GM13977 (cell line): ENCODE data around the gene SLC27A2.

Experiments
- DNase-seq: peaks from one replicate; pipeline ENCODE4 v3.0.0; 2012; ENCODE audit warnings: low spot score
- in situ Hi-C: fragments of 300-500 bp; cut with MboI; formaldehyde crosslinking; loops from one replicate; pipeline ENCODE4 v1.12.0; 2022; ENCODE audit warnings: low sequenced_read_pairs, low pct_unique_long_range_greater_than_20kb, mixed read lengths, inconsistent platforms; ENCODE audit not compliant: unreplicated experiment
- TF ChIP-seq, protein P1 (sequence below): IDR thresholded peaks from 2 replicates; pipeline ENCODE4 v1.5.1; 2012; ENCODE audit warnings: mild to moderate bottlenecking, control low read depth; ENCODE audit not compliant: insufficient read depth; ENCODE audit errors: extremely low read depth, missing control alignments

SLC27A2 gene

DNA sequence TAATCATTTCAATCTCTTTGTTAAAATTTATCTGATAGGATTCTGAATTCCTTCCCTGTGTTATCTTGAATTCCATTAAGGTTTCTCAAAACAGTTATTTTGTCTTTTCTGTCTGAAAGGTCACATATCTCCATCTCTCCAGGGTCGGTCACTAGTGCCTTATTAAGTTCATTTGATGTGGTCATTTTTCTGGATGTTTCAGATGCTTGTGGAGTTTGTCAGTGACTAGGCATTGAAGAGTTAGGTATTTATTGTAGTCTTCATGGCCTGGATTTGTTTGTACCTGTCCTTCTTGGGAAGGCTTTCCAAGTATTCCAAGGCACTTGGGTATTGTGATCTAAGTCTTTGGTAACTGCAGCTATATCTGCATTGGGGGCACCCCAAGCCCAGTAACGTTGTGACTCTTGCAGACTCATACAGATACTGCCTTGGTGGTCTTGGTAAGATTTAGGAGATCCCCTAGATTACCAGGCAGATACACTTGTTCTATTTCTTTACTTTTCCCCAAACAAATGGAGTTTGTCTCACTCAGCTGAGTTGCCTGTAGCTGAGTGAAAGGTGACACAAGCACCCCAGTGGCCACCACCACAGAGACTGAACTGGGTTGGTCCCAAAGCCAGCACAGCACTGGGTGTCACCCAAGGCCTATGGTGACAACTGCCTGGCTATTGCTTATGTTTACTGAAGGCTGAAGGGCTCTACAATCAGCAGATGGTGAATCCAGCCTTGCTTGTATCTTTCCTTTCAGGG is 18.9 kb upstream of the SLC27A2 start:
- TF ChIP-seq, protein P1, sequence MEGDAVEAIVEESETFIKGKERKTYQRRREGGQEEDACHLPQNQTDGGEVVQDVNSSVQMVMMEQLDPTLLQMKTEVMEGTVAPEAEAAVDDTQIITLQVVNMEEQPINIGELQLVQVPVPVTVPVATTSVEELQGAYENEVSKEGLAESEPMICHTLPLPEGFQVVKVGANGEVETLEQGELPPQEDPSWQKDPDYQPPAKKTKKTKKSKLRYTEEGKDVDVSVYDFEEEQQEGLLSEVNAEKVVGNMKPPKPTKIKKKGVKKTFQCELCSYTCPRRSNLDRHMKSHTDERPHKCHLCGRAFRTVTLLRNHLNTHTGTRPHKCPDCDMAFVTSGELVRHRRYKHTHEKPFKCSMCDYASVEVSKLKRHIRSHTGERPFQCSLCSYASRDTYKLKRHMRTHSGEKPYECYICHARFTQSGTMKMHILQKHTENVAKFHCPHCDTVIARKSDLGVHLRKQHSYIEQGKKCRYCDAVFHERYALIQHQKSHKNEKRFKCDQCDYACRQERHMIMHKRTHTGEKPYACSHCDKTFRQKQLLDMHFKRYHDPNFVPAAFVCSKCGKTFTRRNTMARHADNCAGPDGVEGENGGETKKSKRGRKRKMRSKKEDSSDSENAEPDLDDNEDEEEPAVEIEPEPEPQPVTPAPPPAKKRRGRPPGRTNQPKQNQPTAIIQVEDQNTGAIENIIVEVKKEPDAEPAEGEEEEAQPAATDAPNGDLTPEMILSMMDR = no peak
- in situ Hi-C loops = no loop called here
- DNase-seq = no peak

DNA sequence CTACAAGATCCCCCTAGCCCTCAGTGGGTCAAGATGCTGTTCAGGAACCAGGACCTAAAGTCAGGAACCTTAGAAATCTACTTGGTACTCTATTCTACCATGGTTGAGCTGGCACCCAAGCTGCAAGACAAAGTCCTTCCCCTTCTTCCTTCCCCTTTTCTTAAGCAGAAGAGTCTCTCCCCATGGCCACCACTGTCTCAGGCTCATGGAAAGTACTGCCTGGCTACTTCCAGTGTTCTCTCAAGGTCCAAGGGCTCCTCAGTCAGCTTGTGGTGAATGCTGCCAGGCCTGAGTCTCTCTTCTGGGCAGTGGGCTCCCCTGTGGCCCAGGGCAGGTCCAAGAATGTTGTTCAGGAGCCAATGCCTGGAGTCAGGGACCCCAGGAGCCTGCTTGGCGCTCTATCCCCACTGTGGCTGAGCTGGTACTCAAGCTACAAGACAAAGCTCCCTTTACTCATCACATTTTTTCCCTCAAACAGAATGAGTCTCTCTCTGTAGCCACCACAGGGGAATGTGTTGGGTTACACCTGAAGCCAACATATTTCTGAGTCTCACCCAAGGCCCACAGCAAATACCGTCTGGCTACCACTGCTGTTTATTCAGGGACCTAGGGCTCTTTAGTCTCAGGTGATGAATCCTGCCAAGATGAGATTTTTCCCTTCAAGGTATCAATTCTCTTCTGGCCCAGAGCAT is 18.1 kb upstream of the SLC27A2 start:
- in situ Hi-C loops = no loop called here
- TF ChIP-seq, protein P1 = no peak
- no peak for DNase-seq

DNA sequence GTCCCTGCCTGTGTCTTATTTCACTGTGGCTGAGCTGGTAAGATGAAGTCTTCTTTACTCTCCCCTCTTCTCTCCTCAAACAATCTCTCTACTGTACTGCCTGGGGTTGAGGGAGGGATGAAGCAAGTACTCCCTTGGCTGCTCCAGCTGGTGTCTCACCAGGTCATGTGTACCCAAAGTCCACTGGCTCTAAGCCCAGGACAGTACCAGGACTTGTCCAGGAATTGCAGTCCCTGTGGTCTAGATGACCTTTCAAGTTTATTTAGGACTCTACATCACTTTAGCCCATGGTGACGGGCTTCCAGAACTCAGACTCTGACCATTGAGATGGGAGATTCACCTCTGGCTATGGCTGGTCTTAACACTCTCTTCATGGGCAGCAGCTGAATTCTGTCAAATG is 17.5 kb upstream of the SLC27A2 start:
- in situ Hi-C loops = no loop called here
- DNase-seq = no peak
- TF ChIP-seq, protein P1 = no peak

DNA sequence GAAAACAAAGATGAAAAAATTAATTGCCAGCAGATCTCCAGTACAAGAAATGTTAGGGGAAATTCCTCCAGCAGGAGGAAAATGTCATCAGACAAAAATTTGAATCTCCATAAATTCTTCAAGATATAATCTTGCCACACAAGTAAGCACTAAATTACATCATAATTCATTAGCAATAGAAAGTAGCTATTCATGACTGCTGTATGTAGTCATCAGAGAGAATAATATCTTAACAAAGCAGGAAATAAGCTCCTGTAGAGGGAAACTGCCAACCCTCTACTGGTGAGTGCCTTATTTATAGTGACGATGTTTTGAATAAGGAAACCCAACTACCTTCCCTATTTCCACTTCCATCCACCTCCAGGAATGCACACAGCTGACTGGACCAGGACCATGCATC is 15.8 kb upstream of the SLC27A2 start:
- in situ Hi-C loops = no loop called here
- TF ChIP-seq, protein P1 = no peak
- no peak for DNase-seq

DNA sequence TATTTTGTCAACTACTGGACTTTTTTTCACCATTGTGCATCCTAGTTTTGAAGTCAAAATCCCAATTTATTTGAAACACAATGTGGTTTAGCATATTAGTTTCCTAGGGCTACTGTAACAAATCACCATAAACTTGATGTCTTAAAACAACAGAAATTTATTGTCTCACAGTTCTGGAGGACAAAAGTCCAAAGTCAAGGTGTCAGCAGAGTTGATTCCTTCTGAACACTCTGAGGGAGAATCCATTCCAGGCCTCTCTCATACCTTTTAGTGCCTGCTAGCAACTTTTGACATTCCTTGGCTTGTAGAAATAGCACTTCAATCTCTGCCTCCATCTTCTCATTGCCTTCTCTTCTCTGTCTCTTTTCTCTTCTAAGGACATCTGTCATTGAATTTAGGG is 14.9 kb upstream of the SLC27A2 start:
- TF ChIP-seq, protein P1 = no peak
- in situ Hi-C loops = no loop called here
- no peak for DNase-seq

DNA sequence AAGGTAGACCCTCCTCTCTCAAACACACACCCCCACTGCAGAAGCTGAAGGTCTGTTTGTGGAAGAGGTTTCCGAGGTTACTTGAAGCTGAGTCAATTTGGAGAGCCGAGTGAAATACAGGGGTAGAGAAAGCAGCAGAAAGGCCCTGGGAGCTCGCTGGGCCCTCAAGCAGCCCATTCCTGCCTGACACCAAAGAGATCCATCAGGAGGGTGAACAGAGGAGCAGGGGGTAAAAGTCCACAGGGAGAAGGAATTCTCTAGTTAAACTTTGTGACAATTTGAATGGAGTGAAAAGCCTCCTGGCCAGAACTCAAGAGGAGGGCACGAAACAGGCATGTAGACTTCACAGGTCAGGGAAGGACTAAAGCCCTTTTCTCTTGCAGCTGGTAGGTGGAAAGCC is 13.6 kb upstream of the SLC27A2 start:
- in situ Hi-C loops = no loop called here
- TF ChIP-seq, protein P1 = no peak
- no peak for DNase-seq
